Mononuclear cell (primary cell): Measurements from ENCODE around the gene SLC25A29. TPM values are rescaled to one million over a fixed set of nuclear protein-coding genes. Genes with fewer than 3 reads are reported as not detected.
"Not testable (repeated sequence)": the region's sequence is repeated elsewhere in the genome, so short reads cannot be mapped to it uniquely, and the experiment has no call there.

Source experiments
- H3K27me3 ChIP-seq: 2 replicates; pipeline ENCODE4 v1.6.0; 2011; ENCODE audit warnings: low read length, control low read depth; ENCODE audit not compliant: insufficient read depth
- H3K4me1 ChIP-seq: 2 replicates; pipeline ENCODE4 v1.5.1; 2011; ENCODE audit warnings: mild to moderate bottlenecking, low read length, control low read depth; ENCODE audit not compliant: insufficient read depth
- H3K4me3 ChIP-seq: 2 replicates; pipeline ENCODE4 v1.5.1; 2011; ENCODE audit warnings: mild to moderate bottlenecking, low read length, moderate library complexity
- H3K9me3 ChIP-seq: 2 replicates; pipeline ENCODE4 v1.5.1; 2011; ENCODE audit warnings: low read depth, mild to moderate bottlenecking, control low read depth, low read length
- total RNA-seq: library from RNA; depleted of rRNA; stranded (reverse); fragments of >200 nt; gene quantifications from one replicate; pipeline ENCODE4 v1.2.3, GENCODE V29; 2012

Gene SLC25A29
- total RNA-seq: 9.2 TPM

- Histone ChIP-seq H3K4me1 (peaks cover 35% of the 10 kb centered on the region), H3K9me3 (no peaks in the 10 kb centered on the region), H3K4me3 (peak within 1 kb of the TSS; percentile 62), H3K27me3 (no peaks in the 10 kb centered on the region)
Observed at GRCh38 chr14:100306101-100306997, at the start of gene SLC25A29. TSS of gene SLC25A29 (minus strand) at chr14:100306444. CDS start at chr14:100306232, 212 bp downstream.

GRCh38 chr14:100350986-100351385 lies 44.7 kb upstream of the SLC25A29 start:
- Histone ChIP-seq H3K27me3 (no peaks in the 10 kb centered on the region), H3K4me1 (peaks cover 23% of the 10 kb centered on the region), H3K9me3 (no peaks in the 10 kb centered on the region), H3K4me3 (no peak overlapping the region)

- Histone ChIP-seq H3K4me3 (no peak overlapping the region), H3K9me3 (no peaks in the 10 kb centered on the region), H3K4me1 (peaks cover 23% of the 10 kb centered on the region), H3K27me3 (no peaks in the 10 kb centered on the region)
Observed at GRCh38 chr14:100350276-100350926, 44.2 kb upstream of the SLC25A29 start.

- no peak overlapping the region for H3K4me3 ChIP-seq
- H3K9me3 ChIP-seq: no peaks in the 10 kb centered on the region
- peaks cover 23% of the 10 kb centered on the region for H3K4me1 ChIP-seq
- H3K27me3 ChIP-seq: no peaks in the 10 kb centered on the region
Observed at GRCh38 chr14:100348784-100349685, 42.8 kb upstream of the SLC25A29 start.

GRCh38 chr14:100348253-100348729 lies 42.0 kb upstream of the SLC25A29 start:
- no peaks in the 10 kb centered on the region for H3K9me3 ChIP-seq
- no peaks in the 10 kb centered on the region for H3K27me3 ChIP-seq
- no peak overlapping the region for H3K4me3 ChIP-seq
- peaks cover 23% of the 10 kb centered on the region for H3K4me1 ChIP-seq

GRCh38 chr14:100346306-100347091 lies 40.3 kb upstream of the SLC25A29 start:
- Histone ChIP-seq H3K4me3 (no peak overlapping the region), H3K27me3 (no peaks in the 10 kb centered on the region), H3K4me1 (peaks cover 32% of the 10 kb centered on the region), H3K9me3 (no peaks in the 10 kb centered on the region)

GRCh38 chr14:100345711-100346110 lies 39.5 kb upstream of the SLC25A29 start:
- Histone ChIP-seq H3K4me3 (no peak overlapping the region), H3K9me3 (no peaks in the 10 kb centered on the region), H3K27me3 (no peaks in the 10 kb centered on the region), H3K4me1 (peaks cover 32% of the 10 kb centered on the region)

- not testable (repeated sequence) for H3K9me3 ChIP-seq
Observed at GRCh38 chr14:100344657-100345056, 38.4 kb upstream of the SLC25A29 start.

GRCh38 chr14:100342826-100343225 lies 36.6 kb upstream of the SLC25A29 start:
- not testable (repeated sequence) for H3K9me3 ChIP-seq, H3K4me3 ChIP-seq, H3K27me3 ChIP-seq
- H3K4me1 ChIP-seq: peaks cover 28% of the 10 kb centered on the region

More at GRCh38 chr14:100344657-100345056, 38.4 kb upstream of the SLC25A29 start:
- H3K27me3 ChIP-seq, H3K4me3 ChIP-seq: not testable (repeated sequence)
- peaks cover 31% of the 10 kb centered on the region for H3K4me1 ChIP-seq

GRCh38 chr14:100342195-100342594 lies 36.0 kb upstream of the SLC25A29 start:
- peaks cover 28% of the 10 kb centered on the region for H3K4me1 ChIP-seq
- no peak overlapping the region for H3K4me3 ChIP-seq
- no peaks in the 10 kb centered on the region for H3K9me3 ChIP-seq
- no peaks in the 10 kb centered on the region for H3K27me3 ChIP-seq

GRCh38 chr14:100341301-100342031 lies 35.2 kb upstream of the SLC25A29 start:
- Histone ChIP-seq H3K4me1 (peaks cover 28% of the 10 kb centered on the region), H3K27me3 (no peaks in the 10 kb centered on the region), H3K9me3 (no peaks in the 10 kb centered on the region), H3K4me3 (no peak overlapping the region)

GRCh38 chr14:100340423-100340813 lies 34.2 kb upstream of the SLC25A29 start:
- Histone ChIP-seq H3K9me3 (no peaks in the 10 kb centered on the region), H3K4me3 (no peak overlapping the region), H3K27me3 (no peaks in the 10 kb centered on the region), H3K4me1 (peaks cover 28% of the 10 kb centered on the region)

- peaks cover 28% of the 10 kb centered on the region for H3K4me1 ChIP-seq
Observed at GRCh38 chr14:100339766-100340422, 33.6 kb upstream of the SLC25A29 start.

More at GRCh38 chr14:100339766-100340422, 33.6 kb upstream of the SLC25A29 start:
- no peak overlapping the region for H3K4me3 ChIP-seq
- H3K27me3 ChIP-seq: no peaks in the 10 kb centered on the region
- H3K9me3 ChIP-seq: no peaks in the 10 kb centered on the region
